Mesenchymal stem cell (in vitro differentiated cells and primary cell): ENCODE data around the gene MUC22. TPM values are rescaled to one million over a fixed set of nuclear protein-coding genes. Genes with fewer than 3 reads are reported as not detected.

Experiments
- DNase-seq: peaks from one replicate; pipeline ENCODE4 v3.0.0-alpha.2; 2013
- H2AFZ ChIP-seq: one replicate; pipeline ENCODE4 v1.6.1; 2013; ENCODE audit warnings: low read depth, mild to moderate bottlenecking, control low read depth, inconsistent platforms, low read length, moderate library complexity
- H2AK5ac ChIP-seq: 2 replicates; pipeline ENCODE4 v1.6.1; 2013; ENCODE audit warnings: low read length, moderate library complexity, mild to moderate bottlenecking, inconsistent platforms; ENCODE audit not compliant: severe bottlenecking
- H2BK120ac ChIP-seq: one replicate; pipeline ENCODE4 v1.6.1; 2013; ENCODE audit warnings: low read depth, mild to moderate bottlenecking, inconsistent platforms, low read length, moderate library complexity
- H2BK12ac ChIP-seq, 2 experiments: one replicate each; pipeline ENCODE4 v1.6.1; 2013; ENCODE audit warnings: inconsistent platforms in 2 of 2, low read length in 2 of 2, mild to moderate bottlenecking in 2 of 2, moderate library complexity in 2 of 2, control low read depth in 1 of 2
- H2BK15ac ChIP-seq: one replicate; pipeline ENCODE4 v1.6.1; 2013; ENCODE audit warnings: mild to moderate bottlenecking, low read depth, inconsistent platforms; ENCODE audit not compliant: poor library complexity, severe bottlenecking
- H2BK5ac ChIP-seq: 2 replicates; pipeline ENCODE4 v1.6.1; 2013; ENCODE audit warnings: low read depth, mild to moderate bottlenecking, low read length, control low read depth, inconsistent platforms; ENCODE audit not compliant: poor library complexity, severe bottlenecking
- H3K14ac ChIP-seq, 2 experiments: one replicate each; pipeline ENCODE4 v1.6.1; 2013; ENCODE audit warnings: inconsistent platforms in 2 of 2, low read length in 2 of 2, control low read depth in 1 of 2, mild to moderate bottlenecking in 1 of 2, moderate library complexity in 1 of 2
- H3K18ac ChIP-seq, 2 experiments: one replicate each; pipeline ENCODE4 v1.6.1; 2013; ENCODE audit warnings: inconsistent platforms in 2 of 2, low read length in 2 of 2, control low read depth in 1 of 2, low read depth in 1 of 2, mild to moderate bottlenecking in 1 of 2
- H3K23ac ChIP-seq, 2 experiments: one replicate each; pipeline ENCODE4 v1.6.1; 2013; ENCODE audit warnings: inconsistent platforms in 2 of 2, low read length in 2 of 2, mild to moderate bottlenecking in 2 of 2, moderate library complexity in 2 of 2, control low read depth in 1 of 2
- H3K27ac ChIP-seq: 2 replicates; pipeline ENCODE4 v1.5.1; 2013; ENCODE audit warnings: mild to moderate bottlenecking, moderate library complexity, low read length, control low read depth, inconsistent platforms; ENCODE audit not compliant: poor library complexity, severe bottlenecking
- H3K27me3 ChIP-seq, 2 experiments: 2 replicates each; pipeline versions ENCODE4 v1.6.1 to v1.7.0; 2013; ENCODE audit warnings: low read length in 2 of 2, mild to moderate bottlenecking in 2 of 2, moderate library complexity in 2 of 2, control low read depth in 1 of 2, inconsistent platforms in 1 of 2; ENCODE audit not compliant: control insufficient read depth in 1 of 2, insufficient read depth in 1 of 2
- H3K36me3 ChIP-seq, 2 experiments: 2 replicates each; pipeline versions ENCODE4 v1.6.1 to v1.7.0; 2013; ENCODE audit warnings: low read length in 2 of 2, control low read depth in 1 of 2, inconsistent platforms in 1 of 2, low read depth in 1 of 2, mild to moderate bottlenecking in 1 of 2; ENCODE audit not compliant: insufficient read depth in 2 of 2, control insufficient read depth in 1 of 2
- H3K4ac ChIP-seq, 2 experiments: one replicate each; pipeline ENCODE4 v1.6.1; 2013; ENCODE audit warnings: inconsistent platforms in 2 of 2, low read length in 2 of 2, mild to moderate bottlenecking in 2 of 2, moderate library complexity in 2 of 2, control low read depth in 1 of 2, low read depth in 1 of 2
- H3K4me1 ChIP-seq: 2 replicates; pipeline ENCODE4 v1.6.1; 2013; ENCODE audit warnings: low read depth, low read length, control low read depth; ENCODE audit not compliant: control insufficient read depth, insufficient read depth
- H3K4me2 ChIP-seq: 2 replicates; pipeline ENCODE4 v1.6.1; 2013; ENCODE audit warnings: low read length, mild to moderate bottlenecking, inconsistent platforms; ENCODE audit not compliant: poor library complexity, severe bottlenecking
- H3K4me3 ChIP-seq, 2 experiments: 2 replicates each; pipeline versions ENCODE4 v1.5.1 to v1.7.0; 2013; ENCODE audit warnings: low read length in 2 of 2, mild to moderate bottlenecking in 2 of 2, control low read depth in 1 of 2, low read depth in 1 of 2; ENCODE audit not compliant: insufficient read depth in 1 of 2
- H3K79me1 ChIP-seq: replicated peaks from 2 replicates; pipeline ENCODE4 v1.6.1; 2013; ENCODE audit warnings: mild to moderate bottlenecking, control low read depth, low read length, inconsistent platforms; ENCODE audit not compliant: poor library complexity, severe bottlenecking
- H3K9ac ChIP-seq: 2 replicates; pipeline ENCODE4 v1.7.0; 2013; ENCODE audit warnings: mild to moderate bottlenecking, low read length, moderate library complexity
- H3K9me3 ChIP-seq: 2 replicates; pipeline ENCODE4 v1.7.0; 2013; ENCODE audit warnings: mild to moderate bottlenecking, low read length; ENCODE audit not compliant: control insufficient read depth
- H4K8ac ChIP-seq: one replicate; pipeline ENCODE4 v1.6.1; 2013; ENCODE audit warnings: inconsistent platforms, mild to moderate bottlenecking, low read length, moderate library complexity
- H4K91ac ChIP-seq: one replicate; pipeline ENCODE4 v1.6.1; 2013; ENCODE audit warnings: mild to moderate bottlenecking, low read length, inconsistent platforms
- WGBS: methylation state at CpG from one replicate; pipeline ENCODE4 v1.1.7; 2013; ENCODE audit warnings: mixed read lengths; 5-methylcytosine and 5-hydroxymethylcytosine counted together
- small RNA-seq: library from polyadenylated mRNA; stranded (forward); fragments of <200 nt; extraction: miRNeasy Mini kit (QIAGEN cat#:217004); gene quantifications from one replicate; pipeline ENCODE3, GENCODE V24; 2013; ENCODE audit warnings: low read depth

The MUC22 gene

DNA sequence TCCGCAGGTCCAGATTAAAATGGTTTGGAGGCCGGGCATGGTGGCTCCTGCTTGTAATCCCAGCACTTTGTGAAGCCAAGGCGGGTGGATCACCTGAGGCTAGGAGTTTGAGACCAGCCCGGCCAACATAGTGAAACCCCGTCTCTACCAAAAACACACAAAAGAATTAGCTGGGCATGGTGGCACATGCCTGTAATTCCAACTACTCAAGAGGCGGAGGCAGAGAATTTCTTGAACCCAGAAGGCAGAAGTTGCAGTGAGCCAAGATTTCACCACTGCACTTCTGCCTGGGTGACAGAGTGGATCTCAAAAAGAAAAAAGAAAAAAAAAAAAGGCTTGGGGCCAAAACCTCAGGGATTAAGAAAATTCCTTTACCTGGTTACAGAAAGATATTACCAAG lies 71.6 kb downstream of the MUC22 start:
- peak overlapping the region in 1 of 2 experiments; percentile 9 for H3K14ac ChIP-seq
- no peaks in the 10 kb centered on the region for H3K36me3 ChIP-seq
- H4K91ac ChIP-seq = no peak overlapping the region
- H2BK120ac ChIP-seq = no peak overlapping the region
- H2AFZ ChIP-seq = no peak overlapping the region
- no peak overlapping the region for H2BK15ac ChIP-seq
- H3K18ac ChIP-seq = no peak overlapping the region
- no peaks in the 10 kb centered on the region for H3K9me3 ChIP-seq
- H3K4ac ChIP-seq = no peak overlapping the region
- no peak overlapping the region for H3K23ac ChIP-seq
- no peak overlapping the region for H2AK5ac ChIP-seq
- no peak overlapping the region for H3K27ac ChIP-seq
- H3K4me3 ChIP-seq = no peak overlapping the region
- H3K79me1 ChIP-seq = no peaks in the 10 kb centered on the region
- no peak overlapping the region for H3K4me2 ChIP-seq
- no peak overlapping the region for H2BK5ac ChIP-seq
- H4K8ac ChIP-seq = no peak overlapping the region
- peaks cover 3% of the 10 kb centered on the region for H3K4me1 ChIP-seq
- DNase-seq = no peak
- no peak overlapping the region for H3K9ac ChIP-seq
- H3K27me3 ChIP-seq = no peaks in the 10 kb centered on the region
- no peak overlapping the region for H2BK12ac ChIP-seq
- WGBS = 92% methylated on average over 6 of the region's 6 CpGs

DNA sequence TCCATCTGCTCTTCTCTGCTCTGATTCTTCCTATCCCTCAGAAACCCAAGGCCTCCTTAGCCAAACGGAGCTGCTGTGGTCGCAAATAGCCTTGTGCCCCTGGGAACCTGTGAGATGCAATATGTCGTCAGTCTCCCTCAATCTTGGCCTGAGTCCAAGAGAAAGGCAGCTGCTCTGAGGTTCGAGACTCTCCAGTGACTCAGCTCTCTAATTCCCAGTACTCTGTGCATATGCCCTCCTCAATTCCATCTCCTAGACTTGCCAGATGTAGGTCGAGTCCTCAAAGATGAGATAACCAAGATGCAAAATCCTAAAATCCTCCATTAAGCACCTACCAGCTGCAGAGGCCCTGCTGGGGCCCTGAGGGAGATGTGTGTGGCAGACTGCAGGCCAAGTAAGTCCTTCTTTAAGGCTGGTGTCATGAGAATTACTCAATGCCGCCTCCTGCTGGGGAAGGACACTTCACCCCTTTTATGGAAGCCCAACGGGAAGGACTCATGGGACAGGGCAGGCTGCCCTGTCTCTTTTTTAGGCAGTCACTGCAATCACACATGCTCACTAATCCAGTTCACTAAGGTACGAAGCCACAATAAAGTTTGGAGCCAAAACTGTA lies 73.6 kb downstream of the MUC22 start:
- WGBS = 31% methylated on average over 7 of the region's 8 CpGs
- no peak overlapping the region for H2BK15ac ChIP-seq
- H3K9ac ChIP-seq = peak overlapping the region; percentile 1
- no peak overlapping the region for H3K4me2 ChIP-seq
- H3K4me1 ChIP-seq = peaks cover 3% of the 10 kb centered on the region
- H3K23ac ChIP-seq = no peak overlapping the region
- H2AK5ac ChIP-seq = no peak overlapping the region
- no peaks in the 10 kb centered on the region for H3K36me3 ChIP-seq
- H3K27me3 ChIP-seq = no peaks in the 10 kb centered on the region
- H3K4ac ChIP-seq = no peak overlapping the region
- no peaks in the 10 kb centered on the region for H3K79me1 ChIP-seq
- H4K8ac ChIP-seq = no peak overlapping the region
- H3K14ac ChIP-seq = no peak overlapping the region
- no peak overlapping the region for H3K27ac ChIP-seq
- H3K9me3 ChIP-seq = no peaks in the 10 kb centered on the region
- no peak overlapping the region for H4K91ac ChIP-seq
- peak overlapping the region in 1 of 2 experiments; percentile 8 for H3K18ac ChIP-seq
- H2BK12ac ChIP-seq = peak overlapping the region in 1 of 2 experiments; percentile 54
- H2AFZ ChIP-seq = no peak overlapping the region
- H3K4me3 ChIP-seq = no peak overlapping the region
- DNase-seq = peak; percentile 77
- H2BK120ac ChIP-seq = no peak overlapping the region
- no peak overlapping the region for H2BK5ac ChIP-seq

Small RNA genes within 50 kb of the gene (small RNA-seq; reads per million reads assigned to genes)
- not detected for gene RNU6-1133P
